ENCODE data around the gene SRSF2. TPM values are rescaled to one million over a fixed set of nuclear protein-coding genes. Genes with fewer than 3 reads are reported as not detected.
"Not testable (repeated sequence)": the region's sequence is repeated elsewhere in the genome, so short reads cannot be mapped to it uniquely, and the experiment has no call there.

Gene SRSF2
- total RNA-seq, 4 donors from 2014 or later, result 106 to 194 (median 148) TPM

DNA sequence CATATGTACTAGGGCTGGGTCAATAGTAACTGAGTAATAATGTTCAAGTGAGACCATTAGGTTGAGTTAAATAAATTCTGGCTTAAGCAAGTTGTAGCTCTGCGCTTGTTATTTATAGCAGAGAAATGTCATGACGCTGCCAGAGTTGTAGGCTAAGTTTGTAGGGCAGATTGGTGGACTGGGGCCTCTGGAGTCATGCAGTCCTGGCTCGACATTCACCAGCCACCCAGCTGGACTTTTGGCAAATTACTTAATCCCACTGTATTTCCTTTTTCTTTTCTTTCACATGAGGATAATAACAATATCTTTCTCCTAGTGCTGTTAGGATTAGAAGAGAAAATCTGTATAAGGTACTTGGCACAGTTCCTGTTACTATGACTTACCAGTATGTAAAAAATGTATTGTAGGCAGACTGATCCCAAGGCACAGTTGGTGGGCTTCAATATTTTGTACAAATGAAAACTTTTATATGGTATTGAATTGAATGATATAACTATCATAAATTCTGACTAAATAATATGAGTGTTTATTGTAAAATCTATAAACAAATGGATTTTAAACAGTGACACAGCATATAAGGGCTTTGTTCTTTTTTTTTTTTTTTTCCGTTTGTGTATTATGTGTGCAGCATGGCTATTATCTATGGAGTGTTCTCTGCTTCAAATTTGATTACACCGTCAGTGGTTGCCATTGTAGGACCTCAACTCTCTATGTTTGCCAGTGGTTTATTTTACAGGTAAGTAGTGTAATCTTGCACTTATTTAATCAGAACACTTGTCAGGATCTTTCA lies 3.4 kb upstream of the SRSF2 start:
- Histone ChIP-seq H3K4me1 (peaks cover 0 to 39% (median 13%) of the 10 kb centered on the region in 3 donors), H3K9me3 (no peaks in the 10 kb centered on the region), H3K36me3 (peaks cover 7 to 45% of the 10 kb centered on the region in 2 donors), H3K27me3 (no peaks in the 10 kb centered on the region), H3K27ac (peak overlapping the region; percentile 70 to 99 (median 90)), H3K4me3 (no peak overlapping the region)
- no peak for ATAC-seq
- peak; percentile 62 for TF ChIP-seq POLR2AphosphoS5 (IDR thresholded peaks at IDR 0.05)
- no peak for TF ChIP-seq POLR2A (IDR thresholded peaks at IDR 0.05)
- 28 to 29% methylated on average over 5 of the region's 5 CpGs for WGBS, 2 donors (ENCODE audit: low coverage in 1 of 2)

DNA sequence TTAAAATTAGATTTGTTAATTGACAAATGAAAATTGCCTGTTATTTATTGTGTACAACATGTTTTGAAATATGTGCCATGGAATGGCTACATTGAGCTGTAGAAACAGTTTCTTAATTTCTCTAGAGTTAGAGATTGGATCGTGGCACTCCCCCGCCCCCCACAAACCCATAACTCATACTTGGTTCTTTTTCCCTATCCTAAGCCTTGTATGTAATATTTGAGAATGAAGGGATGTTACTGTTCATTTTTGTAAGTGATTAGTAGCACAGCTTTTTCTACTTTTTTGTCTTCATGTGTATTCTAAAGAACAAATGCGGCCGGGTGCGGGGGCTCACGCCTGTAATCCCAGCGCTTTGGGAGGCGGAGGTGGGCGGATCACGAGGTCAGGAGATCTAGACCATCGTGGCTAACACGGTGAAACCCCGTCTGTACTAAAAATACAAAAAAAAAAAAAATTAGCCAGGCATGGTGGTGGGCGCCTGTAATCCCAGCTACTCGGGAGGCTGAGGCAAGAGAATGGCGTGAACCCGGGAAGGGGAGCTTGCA lies 2.5 kb upstream of the SRSF2 start:
- Histone ChIP-seq H3K4me1 (peaks cover 3 to 48% (median 22%) of the 10 kb centered on the region in 3 donors), H3K27ac (peak overlapping the region; percentile 70 to 99 (median 90)), H3K36me3 (peaks cover 6 to 45% of the 10 kb centered on the region in 2 donors)
- WGBS, 2 donors (ENCODE audit: low coverage in 1 of 2), result 78 to 87% methylated on average over 10 to 17 of the region's 17 CpGs
- not testable (repeated sequence) for H3K4me3 ChIP-seq, ATAC-seq, H3K9me3 ChIP-seq, H3K27me3 ChIP-seq

- no peak for ATAC-seq
- Histone ChIP-seq H3K27me3 (no peaks in the 10 kb centered on the region), H3K36me3 (peaks cover 0 to 45% of the 10 kb centered on the region in 2 donors), H3K4me3 (peak overlapping the region; percentile 53 to 94), H3K9me3 (no peaks in the 10 kb centered on the region), H3K27ac (peak overlapping the region; percentile 87 to 99 (median 98)), H3K4me1 (peaks cover 3 to 60% (median 33%) of the 10 kb centered on the region in 3 donors)
- 0 to 3% methylated on average over 7 of the region's 7 CpGs for WGBS, 2 donors (ENCODE audit: low coverage in 1 of 2)
- TF ChIP-seq EP300 (IDR thresholded peaks at IDR 0.05) (no peak), POLR2A (IDR thresholded peaks at IDR 0.05) (no peak), CTCF (IDR thresholded peaks at IDR 0.05) (no peak), POLR2AphosphoS5 (IDR thresholded peaks at IDR 0.05) (no peak)
Observed at GRCh38 chr17:76738468-76738850, 1.3 kb upstream of the SRSF2 start.

DNA sequence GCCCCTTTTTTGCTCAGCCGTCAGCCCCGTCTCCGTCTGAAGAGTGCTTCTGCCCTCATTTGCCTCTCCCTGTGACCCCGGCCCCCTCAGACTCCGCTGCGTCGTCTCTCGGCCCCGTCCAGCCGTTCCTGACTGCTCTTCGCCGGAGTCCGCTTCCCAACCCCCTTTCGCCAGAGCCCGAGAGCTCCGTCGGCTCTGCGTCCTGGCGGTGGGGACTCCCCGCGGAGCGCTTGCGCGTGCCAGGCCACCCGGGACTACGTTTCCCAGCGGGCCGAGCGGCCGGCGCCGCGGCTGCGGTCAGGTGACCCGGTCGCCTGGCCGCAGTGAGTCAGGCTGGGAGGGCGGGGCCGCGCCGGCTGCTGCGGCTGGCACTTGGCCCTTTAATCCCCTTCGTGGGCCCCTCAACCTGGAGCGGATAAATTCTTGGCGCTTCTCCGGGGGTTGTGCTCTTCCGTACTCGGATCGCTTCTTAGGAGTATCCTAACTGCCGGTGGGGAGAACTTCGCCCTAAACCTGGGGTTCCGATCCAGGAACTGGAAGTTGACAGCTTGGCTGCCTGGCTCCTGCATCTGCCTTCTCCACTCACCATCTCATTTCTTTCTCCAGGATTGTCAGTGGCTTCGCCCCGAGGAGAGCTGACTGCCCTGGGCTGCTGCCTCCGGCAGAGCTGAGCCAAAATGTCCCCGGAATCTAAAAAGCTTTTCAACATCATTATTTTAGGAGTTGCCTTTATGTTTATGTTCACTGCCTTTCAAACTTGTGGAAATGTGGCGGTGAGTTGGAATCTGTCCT lies 741 bp upstream of the SRSF2 start, which contains the start of gene MFSD11:
MFSD11 (plus strand) TSS at position 444 of the 792 bp plus-strand sequence; CDS start at position 678, 234 bp downstream.
- H3K36me3 ChIP-seq, result peaks cover 0 to 45% of the 10 kb centered on the region in 2 donors
- H3K9me3 ChIP-seq, result no peaks in the 10 kb centered on the region
- peaks cover 3 to 66% (median 37%) of the 10 kb centered on the region in 3 donors for H3K4me1 ChIP-seq
- H3K27ac ChIP-seq, result peak within 1 kb of the TSS; percentile 94 to 99 (median 98)
- H3K27me3 ChIP-seq, result no peaks in the 10 kb centered on the region
- H3K4me3 ChIP-seq, result peak within 1 kb of the TSS; percentile 82 to 94
- WGBS, 2 donors (ENCODE audit: low coverage in 1 of 2), result 0% methylated on average over 3 to 16 of the region's 57 CpGs
- ATAC-seq, result peak; percentile 86
- peak in 1 of 4 experiments; percentile 29 for TF ChIP-seq CTCF (IDR thresholded peaks at IDR 0.05)
- no peak for TF ChIP-seq EP300 (IDR thresholded peaks at IDR 0.05)
- TF ChIP-seq POLR2AphosphoS5 (IDR thresholded peaks at IDR 0.05), result peak; percentile 29
- peak; percentile 31 to 35 for TF ChIP-seq POLR2A (IDR thresholded peaks at IDR 0.05)

DNA sequence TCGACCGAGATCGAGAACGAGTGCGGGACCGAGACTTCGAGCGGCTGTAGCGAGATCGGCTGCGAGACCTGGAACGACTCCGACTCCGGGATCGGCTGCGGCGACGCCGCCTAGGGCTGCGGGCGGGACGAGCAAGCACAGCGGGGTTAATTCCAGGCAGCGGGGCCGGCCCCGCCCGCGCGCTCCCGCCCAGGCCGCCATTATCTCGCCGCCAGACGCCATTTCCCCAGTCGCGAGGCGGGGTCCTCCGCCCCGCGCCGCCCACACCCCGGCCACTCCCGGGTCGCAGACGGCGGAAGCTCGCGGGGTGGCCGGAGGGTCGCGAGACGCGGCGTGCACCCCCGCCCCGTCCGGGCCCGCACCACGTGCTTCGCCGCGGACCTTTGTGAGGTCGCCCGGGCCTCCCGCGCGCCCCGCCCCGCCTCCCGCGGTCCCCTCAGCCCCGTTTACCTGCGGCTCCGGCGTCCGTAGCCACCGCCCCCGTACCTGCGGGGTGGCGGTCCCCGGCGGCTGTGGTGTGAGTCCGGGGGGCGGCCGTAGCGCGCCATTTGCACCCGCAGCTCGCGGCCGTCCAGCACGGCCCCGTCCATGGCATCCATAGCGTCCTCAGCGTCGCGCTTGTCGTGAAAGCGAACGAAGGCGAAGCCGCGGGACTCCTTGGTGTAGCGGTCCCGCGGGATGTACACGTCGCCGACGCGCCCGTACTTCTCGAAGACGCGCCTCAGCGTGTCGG lies 616 bp downstream of the SRSF2 start:
- H3K9me3 ChIP-seq, result no peaks in the 10 kb centered on the region
- peaks cover 3 to 76% (median 37%) of the 10 kb centered on the region in 3 donors for H3K4me1 ChIP-seq
- peak overlapping the region; percentile 94 to 99 (median 98) for H3K27ac ChIP-seq
- peak overlapping the region; percentile 82 to 94 for H3K4me3 ChIP-seq
- H3K27me3 ChIP-seq, result no peaks in the 10 kb centered on the region
- H3K36me3 ChIP-seq, result peaks cover 0 to 45% of the 10 kb centered on the region in 2 donors
- peak; percentile 38 for ATAC-seq
- peak; percentile 78 for TF ChIP-seq POLR2AphosphoS5 (IDR thresholded peaks at IDR 0.05)
- TF ChIP-seq POLR2A (IDR thresholded peaks at IDR 0.05), result peak; percentile 53 to 72
- no peak for TF ChIP-seq EP300 (IDR thresholded peaks at IDR 0.05)
- peak in 3 of 4 experiments; percentile 47 to 48 (median 47) for TF ChIP-seq CTCF (IDR thresholded peaks at IDR 0.05)
- WGBS, 2 donors (ENCODE audit: low coverage in 1 of 2), result no CpG with 5 or more reads among the region's 117 CpGs
